Activated CD4-positive, alpha-beta T cell treated with anti-CD3 and anti-CD28 coated beads for 24 hours (primary cell): Measurements from ENCODE around the gene ARHGAP31.
"Not testable (repeated sequence)": the region's sequence is repeated elsewhere in the genome, so short reads cannot be mapped to it uniquely, and the experiment has no call there.

Source experiments
- DNase-seq, 2 donors: peaks; one replicate each; pipeline ENCODE4 v3.0.0-alpha.2; 2020; ENCODE audit warnings: low read depth in 2 of 2

The ARHGAP31 gene, protein sequence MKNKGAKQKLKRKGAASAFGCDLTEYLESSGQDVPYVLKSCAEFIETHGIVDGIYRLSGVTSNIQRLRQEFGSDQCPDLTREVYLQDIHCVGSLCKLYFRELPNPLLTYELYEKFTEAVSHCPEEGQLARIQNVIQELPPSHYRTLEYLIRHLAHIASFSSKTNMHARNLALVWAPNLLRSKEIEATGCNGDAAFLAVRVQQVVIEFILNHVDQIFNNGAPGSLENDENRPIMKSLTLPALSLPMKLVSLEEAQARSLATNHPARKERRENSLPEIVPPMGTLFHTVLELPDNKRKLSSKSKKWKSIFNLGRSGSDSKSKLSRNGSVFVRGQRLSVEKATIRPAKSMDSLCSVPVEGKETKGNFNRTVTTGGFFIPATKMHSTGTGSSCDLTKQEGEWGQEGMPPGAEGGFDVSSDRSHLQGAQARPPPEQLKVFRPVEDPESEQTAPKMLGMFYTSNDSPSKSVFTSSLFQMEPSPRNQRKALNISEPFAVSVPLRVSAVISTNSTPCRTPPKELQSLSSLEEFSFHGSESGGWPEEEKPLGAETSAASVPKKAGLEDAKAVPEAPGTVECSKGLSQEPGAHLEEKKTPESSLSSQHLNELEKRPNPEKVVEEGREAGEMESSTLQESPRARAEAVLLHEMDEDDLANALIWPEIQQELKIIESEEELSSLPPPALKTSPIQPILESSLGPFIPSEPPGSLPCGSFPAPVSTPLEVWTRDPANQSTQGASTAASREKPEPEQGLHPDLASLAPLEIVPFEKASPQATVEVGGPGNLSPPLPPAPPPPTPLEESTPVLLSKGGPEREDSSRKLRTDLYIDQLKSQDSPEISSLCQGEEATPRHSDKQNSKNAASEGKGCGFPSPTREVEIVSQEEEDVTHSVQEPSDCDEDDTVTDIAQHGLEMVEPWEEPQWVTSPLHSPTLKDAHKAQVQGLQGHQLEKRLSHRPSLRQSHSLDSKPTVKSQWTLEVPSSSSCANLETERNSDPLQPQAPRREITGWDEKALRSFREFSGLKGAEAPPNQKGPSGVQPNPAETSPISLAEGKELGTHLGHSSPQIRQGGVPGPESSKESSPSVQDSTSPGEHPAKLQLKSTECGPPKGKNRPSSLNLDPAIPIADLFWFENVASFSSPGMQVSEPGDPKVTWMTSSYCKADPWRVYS (N-terminal part only)

DNA sequence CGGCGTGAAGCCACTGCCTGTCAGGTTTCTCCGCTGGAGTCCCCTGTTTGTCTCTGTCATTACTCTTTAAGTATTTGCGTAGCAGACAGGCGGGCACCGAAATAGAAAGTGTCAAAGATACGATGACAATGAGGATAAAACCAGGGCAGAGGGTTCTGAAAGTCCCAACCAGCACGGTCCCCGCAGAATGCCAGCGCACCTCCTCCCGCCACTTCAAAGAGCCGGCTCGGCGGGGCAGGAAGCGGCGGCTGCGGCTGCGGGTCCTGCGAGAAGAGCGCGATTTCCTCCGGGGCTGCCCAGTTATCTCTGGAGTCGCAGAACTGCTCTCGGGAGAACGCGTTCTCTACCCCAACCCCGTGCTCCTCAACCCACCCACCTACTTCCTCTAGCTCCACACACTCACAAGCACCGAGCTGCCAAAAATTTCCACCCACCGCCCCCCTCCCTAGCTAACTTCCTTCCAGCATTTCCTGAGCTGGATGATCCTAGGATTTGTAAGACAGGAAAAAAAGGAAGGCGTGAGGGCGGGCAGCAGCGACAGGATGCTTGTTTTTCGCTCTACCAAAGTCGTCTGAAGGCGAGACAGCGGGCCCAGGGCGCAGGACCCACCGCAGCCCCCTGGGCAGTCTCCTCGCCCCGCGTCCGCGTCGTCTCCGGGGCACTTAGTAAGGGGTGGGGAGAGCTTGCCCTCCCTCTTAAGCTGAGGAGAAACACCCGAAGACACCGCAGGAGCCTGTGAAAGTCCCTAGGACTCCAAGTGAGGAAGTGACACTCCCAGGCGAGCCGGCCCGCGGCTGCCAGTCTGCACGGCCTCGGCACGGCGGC is at the start of gene ARHGAP31:
ARHGAP31 (plus strand) TSS at position 513 of the 825 bp plus-strand sequence. CDS start 522 bp downstream, outside the sequence.
- DNase-seq: peak; percentile 63 to 79

DNA sequence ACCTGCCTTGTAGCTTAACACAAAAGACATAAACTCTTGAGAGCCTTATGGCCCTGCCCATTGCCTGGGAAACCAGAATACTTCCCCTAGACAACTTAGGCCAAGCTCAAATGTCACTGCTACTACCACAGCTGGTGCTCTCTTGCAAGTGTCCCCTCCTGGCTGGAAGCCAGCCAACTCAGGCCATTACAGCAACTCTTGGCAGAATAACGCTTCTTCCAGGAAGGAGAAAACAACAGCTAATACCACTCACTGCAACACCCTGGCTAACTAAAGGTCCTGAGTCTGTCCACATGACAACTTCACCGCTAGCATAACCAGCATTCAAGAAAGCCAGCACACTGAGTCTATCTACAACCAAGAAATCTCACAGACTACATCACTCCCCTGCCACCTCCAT is 48.4 kb upstream of the ARHGAP31 start:
- no peak for DNase-seq

DNA sequence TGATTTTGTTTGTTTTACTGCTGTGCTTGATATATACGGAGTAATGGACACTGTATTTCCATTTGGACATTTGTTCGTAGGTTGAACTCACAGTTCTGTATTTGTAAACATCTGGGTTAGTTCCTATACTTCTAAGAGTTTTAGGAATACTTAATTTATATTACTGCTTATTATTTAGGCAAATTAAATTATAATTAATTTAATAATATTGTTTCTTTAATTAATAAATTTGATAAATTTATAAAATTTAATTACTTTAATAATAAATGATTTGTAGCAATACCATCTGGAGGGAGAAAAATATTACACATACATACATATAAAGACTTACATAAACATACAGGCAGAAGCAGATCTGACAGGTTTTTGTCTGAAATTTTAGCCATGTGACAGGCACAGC is 39.0 kb upstream of the ARHGAP31 start:
- no peak for DNase-seq

DNA sequence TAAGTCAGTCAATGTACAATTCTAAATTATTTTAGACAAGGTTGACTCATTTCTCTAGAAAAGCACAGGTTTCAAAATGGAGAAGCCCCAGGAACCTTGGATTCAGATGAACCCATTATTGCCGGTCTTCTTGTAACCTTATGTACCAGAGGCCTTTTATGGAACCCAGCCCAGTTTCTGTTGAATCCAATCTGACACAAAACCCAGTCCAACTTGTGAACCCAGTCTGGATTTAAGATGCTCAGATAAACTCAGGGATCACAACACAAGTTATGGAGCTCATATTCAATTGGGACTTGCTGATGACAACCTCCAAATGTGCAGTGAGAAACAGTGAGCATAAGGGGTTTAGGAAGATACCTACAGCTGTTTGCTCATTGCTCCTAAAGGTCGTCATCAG is 37.1 kb upstream of the ARHGAP31 start:
- DNase-seq: no peak

DNA sequence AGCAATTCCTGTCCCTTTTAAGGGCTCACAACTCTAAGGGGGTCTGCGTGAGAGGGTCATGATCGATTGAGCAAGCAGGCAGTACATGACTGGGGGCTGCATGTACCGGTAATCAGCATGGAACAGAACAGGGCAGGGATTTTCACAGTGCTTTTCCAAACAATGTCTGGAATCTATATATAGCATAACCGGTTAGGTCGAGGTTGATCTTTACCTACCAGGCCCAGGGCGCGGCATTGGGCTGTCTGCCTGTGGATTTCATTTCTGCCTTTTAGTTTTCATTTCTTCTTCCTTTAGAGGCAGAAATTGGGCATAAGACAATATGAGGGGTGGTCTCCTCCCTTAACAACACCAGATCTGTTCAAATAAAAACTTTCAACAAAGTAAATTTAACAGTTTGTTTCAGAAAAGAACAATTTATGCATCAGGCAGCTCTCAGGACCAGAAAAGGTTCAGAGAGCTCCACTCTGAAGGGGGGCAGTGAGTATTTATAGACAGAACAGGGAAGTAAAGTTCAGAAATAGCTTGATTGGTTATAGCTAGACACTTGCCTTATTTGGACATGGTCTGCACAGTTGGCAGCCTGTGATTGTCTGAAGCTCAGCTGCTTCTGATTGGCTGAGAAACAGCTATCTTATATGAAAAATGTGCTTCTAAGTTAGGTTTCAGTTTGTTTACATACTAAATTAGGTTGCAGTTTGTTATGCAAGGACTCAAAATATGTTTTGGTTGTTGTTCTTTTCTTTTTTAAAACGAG is 36.4 kb upstream of the ARHGAP31 start:
- no peak for DNase-seq

DNA sequence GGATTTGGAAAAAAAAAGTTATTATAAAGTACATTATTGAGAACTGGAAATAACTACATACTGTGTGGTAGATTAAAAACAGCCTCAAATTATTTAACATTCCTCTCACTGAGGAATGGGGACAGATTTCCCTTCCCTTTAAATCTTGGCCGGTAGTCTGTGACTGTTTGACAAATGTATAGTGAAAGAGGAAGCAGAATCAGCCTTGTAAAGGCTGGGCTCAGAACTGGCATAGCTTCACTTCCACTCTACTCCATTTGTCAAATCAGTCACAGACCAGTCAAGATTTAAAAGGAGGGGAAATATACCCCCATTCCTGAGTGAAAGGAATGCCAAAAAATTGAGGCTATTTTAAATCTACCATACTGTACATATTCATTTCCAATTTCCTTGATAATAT is 35.3 kb upstream of the ARHGAP31 start:
- DNase-seq: no peak

DNA sequence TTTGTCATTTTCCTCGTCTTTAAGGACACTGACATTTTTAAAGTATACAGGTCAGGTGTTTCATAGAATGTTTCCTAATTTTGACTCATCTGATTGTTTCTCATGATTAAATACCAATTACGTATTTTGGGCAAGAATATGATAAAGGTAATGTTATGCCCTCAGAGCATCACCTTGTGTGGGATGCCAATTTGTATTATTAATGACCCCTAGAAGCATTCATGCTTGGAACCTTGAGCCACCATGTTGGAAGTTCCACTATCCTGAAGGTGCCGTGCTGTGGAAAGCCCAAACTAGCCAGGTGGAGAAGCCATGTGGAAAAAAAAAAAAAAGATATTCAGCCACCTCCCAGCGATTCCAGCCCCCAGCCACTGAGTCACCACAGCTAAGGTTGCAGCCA is 34.4 kb upstream of the ARHGAP31 start:
- DNase-seq: no peak

DNA sequence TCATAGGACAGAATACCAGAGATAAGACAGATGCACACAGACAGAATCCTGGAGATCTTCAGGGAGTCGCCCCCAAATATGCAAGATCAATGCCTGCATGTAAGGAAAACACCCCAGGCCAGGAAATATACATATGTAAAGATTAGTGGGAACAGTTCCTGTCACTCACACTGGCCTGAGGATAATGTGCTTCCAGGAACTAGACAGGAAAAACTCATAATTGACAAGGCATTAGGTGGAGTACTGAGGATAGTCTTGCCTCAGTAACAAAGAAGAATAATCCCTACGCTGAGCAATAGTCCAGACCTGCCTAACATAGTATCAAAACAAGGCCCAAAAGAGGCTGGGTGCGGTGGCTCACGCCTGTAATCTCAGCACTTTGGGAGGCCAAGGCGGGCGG is 33.1 kb upstream of the ARHGAP31 start:
- DNase-seq: no peak

DNA sequence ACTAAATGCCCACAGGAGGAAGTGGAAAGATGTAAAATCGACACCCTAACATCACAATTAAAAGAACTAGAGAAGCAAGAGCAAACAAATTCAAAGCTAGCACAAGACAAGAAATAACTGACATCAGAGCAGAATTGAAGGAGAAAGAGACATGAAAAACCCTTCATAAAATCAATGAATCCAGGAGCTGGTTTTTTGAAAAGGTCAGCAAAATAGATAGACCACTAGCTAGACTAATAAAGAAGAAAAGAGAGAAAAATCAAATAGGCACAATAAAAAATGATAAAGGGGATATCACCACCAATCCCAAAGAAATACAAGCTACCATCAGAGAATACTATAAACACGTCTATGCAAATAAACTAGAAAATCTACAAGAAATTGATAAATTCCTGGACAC is 24.0 kb upstream of the ARHGAP31 start:
- DNase-seq: not testable (repeated sequence)

DNA sequence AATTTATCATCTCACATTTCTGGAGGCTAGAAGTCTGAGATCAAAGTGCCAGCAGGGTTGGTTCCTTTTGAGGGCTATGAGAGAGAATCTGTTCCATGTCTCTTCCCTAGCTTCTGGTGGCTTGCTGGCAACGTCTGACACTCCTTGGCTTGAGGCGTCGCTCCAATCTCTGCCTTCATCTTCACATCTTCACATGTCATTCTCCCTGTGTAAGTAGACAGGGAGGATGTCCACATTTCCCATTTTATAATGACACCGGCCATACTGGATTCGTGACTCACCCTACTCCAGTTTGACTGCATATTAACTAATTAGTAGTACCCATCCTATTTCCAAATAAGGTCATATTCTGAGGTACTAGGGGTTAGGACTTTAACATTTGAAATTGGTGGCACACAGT is 17.5 kb upstream of the ARHGAP31 start:
- DNase-seq: no peak

DNA sequence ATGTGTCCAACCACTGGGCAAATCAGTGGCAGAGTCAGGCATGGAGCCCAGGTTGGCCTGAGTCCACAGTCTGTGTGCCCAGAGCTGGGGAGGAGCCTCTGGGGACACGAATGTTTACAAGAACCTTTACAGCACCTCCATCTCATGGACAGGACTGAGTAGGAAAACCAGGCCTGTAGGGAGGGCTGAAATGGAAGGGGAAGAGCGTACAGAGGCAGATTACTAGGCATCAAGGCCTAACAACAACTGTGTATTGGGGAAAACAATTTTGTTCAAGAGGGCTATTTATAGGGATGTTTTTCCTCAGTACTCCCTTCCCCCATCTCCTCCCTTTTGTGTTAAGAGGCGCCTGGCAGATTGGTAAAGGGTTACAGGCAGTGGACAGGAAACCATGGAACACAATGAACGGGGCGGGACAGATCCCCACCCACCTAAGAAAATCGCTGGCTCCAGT is 15.1 kb upstream of the ARHGAP31 start:
- no peak for DNase-seq

DNA sequence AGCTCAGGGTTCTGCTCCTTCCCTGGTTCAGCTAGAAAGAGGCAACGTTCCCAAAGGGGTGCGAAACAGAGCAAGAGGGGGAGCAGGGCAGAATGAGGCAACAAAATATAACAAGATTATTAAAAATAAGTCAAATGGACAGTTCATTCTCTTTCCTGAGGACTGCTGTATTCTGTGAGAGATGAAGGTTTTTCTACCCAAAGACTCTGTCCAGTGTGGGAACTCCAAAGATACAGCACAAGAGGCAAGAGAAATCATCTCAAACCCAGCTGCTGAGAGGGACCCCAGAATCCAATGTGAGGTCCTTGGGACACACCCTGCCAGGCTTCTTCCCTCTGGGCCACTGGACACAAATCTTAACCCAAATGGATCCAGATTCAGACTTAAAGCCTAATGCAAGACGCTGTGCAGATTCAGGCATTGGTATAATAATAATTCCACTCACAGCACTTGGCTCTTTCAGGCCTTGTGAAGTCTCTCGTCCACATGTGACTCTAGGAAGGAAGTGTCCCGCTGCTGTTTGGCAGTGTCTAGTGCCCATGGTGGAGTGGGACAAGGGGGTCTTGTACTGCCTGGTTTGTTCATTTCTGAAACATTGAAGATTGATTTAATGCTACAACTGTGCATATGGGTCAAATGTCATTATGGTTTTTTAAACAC is 14.5 kb upstream of the ARHGAP31 start:
- DNase-seq: no peak

DNA sequence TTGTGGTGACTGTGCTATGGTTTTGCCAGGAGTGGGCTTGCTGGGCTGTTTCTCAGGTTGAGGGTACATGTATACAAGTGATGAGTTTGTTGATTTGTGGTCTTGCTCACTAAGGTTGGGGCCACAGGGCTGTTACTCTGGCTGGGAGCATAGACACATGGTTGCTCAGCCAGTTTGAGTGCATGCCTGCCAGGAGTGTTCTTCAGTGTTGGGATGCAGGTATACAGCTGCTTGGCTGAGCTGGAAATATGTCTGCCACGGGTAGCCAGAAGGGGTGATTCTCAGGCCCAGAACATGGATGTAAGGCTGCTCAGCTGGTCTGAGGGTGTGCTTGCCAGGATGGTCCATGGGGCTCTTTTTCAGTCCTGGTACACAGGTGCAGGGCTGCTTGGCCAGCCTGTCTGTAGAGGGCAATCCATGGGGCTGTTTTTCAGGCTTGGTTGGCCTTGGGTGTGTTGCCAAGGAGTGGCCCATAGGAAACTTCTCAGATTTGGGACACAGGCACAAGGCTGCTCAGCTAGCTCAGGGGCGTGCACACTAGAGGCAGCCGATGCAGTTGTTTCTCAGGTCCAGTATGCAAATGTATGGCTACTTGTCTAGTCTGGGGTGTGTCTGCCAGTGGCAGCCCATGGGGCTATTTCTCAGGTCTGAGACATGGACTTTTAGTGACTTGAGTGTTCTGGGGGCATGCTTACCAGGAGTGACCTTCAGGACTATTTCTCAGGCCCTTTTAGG is 5.3 kb upstream of the ARHGAP31 start:
- no peak for DNase-seq

DNA sequence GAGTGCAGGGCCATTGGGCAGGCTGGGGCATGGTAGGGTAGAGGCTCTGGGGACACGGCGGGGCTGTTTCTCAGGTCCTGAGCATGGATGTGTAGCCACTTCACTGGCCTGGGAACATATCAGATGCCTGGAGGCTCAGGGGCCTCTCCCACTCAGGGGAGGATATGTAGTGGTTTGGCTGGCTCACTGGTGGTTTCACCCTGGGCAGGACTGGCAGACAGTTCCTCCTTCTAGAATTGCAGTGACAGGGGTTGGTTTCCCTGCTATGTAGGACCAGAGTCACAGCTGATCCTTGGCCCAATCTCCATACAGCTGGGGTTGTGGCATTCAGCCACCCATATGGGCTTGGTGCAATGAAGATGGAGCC is 4.8 kb upstream of the ARHGAP31 start:
- no peak for DNase-seq

DNA sequence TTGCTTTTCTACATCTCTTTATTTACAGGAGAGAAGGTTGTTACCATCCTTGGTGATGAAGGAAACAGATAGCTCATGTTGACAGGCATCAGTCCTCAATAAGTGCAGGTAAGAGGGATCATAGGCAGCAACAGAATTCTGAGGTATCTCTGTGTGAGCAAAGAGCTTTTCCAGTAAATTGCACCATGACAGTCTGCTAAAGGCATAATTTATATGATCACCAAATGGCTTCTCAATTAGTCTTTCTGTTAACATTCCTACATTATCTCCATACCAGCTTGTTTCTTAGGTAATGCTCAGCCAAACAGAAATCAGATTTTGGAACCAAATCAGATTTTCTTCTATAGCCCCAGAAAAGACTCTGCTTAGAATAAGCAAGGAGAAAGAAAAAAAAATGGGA is 3.6 kb upstream of the ARHGAP31 start:
- DNase-seq: no peak

DNA sequence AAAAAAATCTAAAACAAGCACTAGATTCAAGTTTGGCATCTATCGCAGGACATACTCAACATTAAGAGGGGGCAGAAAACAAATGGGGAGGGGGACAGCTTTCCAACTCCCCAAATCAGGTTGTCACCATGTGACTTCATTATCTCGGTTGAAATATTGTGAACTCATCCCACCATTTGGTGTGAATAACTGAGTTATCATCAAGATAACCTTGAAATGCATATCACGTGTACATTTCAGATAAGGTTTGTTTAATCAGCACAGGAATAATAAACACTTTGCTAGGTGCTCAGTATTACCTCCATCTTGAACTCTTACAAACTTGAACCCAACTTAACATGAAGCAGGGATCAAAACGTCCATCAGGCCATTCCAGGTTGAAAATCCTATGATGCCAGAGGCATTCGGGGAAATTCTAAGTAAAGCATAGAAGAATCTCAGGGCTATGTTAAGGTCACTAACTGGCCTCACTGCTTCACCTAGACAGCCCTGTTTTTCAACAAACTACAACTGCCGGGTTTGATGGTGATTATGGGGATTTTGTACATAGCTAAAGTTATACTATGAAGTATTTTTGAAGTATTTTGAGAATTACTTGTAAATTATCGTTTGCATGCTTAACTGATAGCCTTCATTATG is 3.0 kb upstream of the ARHGAP31 start:
- DNase-seq: no peak

DNA sequence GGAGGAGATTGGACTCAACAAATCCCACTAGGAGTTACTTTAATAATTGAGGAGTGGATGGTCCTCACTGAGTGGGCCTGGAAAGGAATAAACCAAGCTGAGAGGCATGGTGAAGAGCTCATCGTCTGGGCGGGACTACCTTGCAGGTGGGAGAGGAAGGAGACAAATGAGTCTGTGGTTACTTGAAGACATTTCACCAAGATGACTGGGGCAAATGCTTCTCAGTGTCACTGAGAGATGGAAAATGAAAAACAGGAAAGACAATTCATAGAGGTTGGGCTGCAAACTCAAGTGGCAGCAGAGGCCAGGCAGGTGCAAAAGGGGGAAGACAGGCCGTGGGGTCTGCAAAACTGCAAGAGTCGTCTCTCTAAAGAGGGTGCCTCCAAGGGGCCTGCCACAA is 1.5 kb upstream of the ARHGAP31 start:
- DNase-seq: no peak

DNA sequence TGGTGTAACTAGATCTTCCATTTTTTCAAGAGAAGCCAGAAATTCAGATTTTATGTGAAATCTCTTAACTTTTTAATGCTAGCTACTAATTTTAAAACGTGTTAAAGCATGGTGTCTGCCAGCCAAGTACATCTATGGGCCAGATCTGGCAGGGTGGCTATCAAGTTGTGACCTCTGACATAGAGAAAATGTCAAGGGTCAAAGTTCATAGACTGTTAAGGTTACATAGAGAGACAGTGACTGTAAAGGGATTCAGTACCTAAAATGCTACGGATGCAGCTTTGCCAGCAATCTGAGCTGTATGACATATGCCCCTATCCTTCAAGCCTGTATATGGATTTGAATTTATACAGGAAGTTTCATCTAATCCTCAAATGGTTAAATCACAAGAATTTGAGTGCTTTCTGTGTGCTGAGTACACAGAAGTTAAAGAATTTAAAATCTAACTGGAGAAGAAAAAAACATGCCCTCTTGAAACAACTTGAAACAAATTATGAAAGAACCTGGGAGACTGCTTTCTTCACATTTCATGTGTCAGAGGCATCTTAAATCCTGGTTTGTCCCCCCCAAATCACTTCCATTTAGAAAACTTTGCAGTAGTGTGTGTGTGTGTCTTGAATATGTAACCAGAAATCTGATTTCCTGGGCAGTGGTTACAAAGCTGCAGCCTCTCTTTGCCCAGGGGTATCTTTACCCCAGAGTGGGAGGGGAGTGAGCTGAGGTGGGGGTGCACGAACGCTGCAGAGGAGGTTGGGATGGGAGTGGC is 895 bp upstream of the ARHGAP31 start:
- no peak for DNase-seq
